Cardiac septum (tissue), 1 donor: ENCODE measurements around the gene PARP2. TPM values are rescaled to one million over a fixed set of nuclear protein-coding genes. Genes with fewer than 3 reads are reported as not detected.
"Not testable (repeated sequence)": the region's sequence is repeated elsewhere in the genome, so short reads cannot be mapped to it uniquely, and the experiment has no call there.

ENCODE experiments used
- DNase-seq: peaks from one replicate; pipeline ENCODE4 v3.0.0-alpha.2; 2020; ENCODE audit warnings: low spot score
- intact Hi-C: fragments of 100-400 bp; cut with DNase I; formaldehyde crosslinking; loops from one replicate; pipeline ENCODE4 v1.14.0; 2022
- total RNA-seq: library from RNA; stranded (reverse); fragmentation: NEBNext Ultra II Directional; extraction: Animal tissue kit (Norgen Biotek cat#: 25700); gene quantifications from one replicate; pipeline ENCODE4 v1.2.1, GENCODE V29; 2021
- donor health status: DM: no; HTN: no; CAD: no.

PARP2 gene
- total RNA-seq, 1 donor from 2014 or later, result 15.2 TPM

DNA sequence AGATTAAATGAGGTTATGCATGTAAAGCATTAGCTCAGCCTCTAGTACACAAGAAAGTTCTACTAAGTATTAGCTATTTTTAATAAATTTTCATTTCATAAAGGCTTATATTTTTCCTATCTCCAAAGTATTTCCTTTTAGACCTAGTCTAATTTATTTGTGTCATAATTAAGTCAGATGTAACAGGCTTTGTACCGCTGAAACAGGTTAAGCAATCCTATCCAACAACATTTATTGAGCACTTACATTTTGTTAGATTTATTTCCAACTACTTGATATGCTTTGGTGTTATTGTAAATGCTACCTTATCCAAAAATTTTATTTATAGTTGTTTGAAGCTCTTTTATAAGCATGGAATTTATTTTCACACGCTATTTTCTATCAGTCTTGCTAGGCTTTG, 1.8 kb upstream of the PARP2 start:
- no peak for DNase-seq
- intact Hi-C loops, result loop anchor here (2.0 to 5.0 kb wide), 3 partner anchors 13 to 121 kb away; partner anchors contain the start of genes PIP4P1 and TEP1

DNA sequence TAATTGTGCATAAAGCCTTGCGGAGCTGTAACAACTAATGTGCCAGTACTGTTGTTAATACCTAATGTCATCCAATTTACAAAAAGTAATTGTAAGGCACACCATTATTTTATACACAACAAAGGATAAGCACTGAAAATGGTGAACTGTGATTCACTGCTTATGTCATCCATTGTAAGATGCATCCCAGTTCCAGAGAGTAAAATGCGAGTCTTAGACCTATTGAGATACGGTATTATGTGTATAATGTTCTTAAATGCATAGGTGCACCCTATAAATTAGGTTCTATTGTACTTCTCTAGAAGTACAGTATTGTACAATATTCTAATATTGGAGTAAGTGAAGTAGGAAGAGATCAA, 406 bp downstream of the PARP2 start:
- no peak for DNase-seq

DNA sequence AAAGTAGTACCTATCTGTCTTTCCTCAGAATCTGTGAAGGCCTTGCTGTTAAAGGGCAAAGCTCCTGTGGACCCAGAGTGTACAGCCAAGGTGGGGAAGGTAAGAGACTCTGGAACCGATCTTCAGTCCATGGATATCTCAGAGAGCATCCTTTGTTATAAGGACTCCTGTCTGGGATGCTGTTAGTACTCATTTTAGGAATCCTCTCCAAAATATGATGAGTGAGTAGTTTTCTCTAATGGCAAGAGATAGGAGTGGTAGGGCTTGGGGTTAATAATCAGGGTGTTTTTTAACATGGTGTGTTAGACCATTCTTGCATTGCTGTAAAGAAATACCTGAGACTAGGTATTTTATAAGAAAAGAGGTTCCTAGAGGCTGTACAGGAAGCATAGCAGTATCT, 1.9 kb downstream of the PARP2 start:
- intact Hi-C loops, result no loop called here

More for the DNA sequence above, 406 bp downstream of the PARP2 start:
- intact Hi-C loops, result loop anchor here (2.0 to 5.0 kb wide), 3 partner anchors 15 to 118 kb away; partner anchors contain the start of genes PIP4P1 and TEP1

DNA sequence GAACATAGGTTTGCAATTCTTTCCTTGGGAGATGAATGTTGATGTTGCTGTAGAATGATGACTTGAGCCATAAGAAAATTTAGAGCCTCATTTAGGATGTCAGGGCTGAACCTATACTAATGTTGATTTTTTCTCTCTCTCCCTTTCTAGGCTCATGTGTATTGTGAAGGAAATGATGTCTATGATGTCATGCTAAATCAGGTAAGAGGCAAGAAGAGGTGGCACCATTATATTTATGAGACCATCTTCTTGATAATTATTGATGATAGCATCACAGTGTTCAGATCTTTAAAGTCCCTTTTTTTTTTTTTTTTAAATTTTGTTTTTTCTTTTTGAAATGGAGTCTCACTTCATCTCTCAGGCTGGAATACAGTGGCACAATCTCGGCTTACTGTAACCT, 3.3 kb downstream of the PARP2 start:
- intact Hi-C loops, result no loop called here
- DNase-seq, result no peak

More for the DNA sequence above, 1.9 kb downstream of the PARP2 start:
- DNase-seq, result no peak

DNA sequence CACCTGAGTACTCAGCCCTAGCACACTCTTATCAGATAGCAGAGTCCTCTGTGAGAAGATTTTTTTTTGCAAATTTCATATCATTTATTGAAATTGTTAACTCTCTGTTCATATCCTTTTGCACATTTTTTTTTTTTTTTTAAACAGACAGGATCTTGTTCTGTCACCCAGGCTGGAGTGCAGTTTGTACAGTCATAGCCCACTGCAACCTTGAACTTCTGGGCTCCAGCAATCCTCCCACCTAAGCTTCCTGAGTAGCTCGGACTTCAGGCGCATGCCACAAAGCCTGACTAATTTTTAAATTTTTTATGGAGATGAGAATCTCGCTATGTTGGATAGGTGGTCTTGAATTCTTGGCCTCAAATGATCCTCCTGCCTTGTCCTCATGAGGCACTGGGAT, 4.3 kb downstream of the PARP2 start:
- DNase-seq, result no peak
- intact Hi-C loops, result no loop called here

DNA sequence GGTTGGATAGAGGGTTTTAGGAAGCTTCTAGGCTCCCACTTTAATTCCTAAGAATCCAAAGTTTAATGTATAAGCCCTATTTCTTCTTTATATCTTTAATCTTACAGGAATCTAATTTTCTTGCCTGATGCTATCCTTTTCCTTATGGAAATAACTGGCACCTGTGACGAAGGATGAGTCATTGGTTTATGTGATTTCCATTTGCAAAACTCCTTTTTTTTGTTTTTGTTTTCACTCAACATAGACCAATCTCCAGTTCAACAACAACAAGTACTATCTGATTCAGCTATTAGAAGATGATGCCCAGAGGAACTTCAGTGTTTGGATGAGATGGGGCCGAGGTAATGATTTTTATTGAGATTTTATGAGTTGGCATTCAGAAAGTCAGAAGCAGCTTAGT, 6.8 kb downstream of the PARP2 start:
- intact Hi-C loops, result no loop called here
- no peak for DNase-seq

DNA sequence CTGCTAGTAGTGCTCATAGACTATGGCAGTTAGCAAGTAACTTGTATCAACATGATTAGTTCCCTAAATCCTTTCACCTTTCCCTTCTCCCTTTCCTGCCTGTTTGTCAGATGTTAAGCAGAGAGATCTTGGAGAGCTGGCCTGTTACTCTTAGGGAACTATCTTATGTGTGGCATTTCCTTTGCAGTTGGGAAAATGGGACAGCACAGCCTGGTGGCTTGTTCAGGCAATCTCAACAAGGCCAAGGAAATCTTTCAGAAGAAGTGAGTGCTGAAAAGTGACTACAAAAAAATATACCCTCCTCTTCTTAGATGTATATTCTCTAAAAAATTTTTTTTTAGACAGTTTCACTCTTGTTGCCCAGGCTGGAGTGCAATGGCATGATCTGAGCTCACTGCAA, 7.4 kb downstream of the PARP2 start:
- DNase-seq, result no peak
- intact Hi-C loops, result no loop called here

DNA sequence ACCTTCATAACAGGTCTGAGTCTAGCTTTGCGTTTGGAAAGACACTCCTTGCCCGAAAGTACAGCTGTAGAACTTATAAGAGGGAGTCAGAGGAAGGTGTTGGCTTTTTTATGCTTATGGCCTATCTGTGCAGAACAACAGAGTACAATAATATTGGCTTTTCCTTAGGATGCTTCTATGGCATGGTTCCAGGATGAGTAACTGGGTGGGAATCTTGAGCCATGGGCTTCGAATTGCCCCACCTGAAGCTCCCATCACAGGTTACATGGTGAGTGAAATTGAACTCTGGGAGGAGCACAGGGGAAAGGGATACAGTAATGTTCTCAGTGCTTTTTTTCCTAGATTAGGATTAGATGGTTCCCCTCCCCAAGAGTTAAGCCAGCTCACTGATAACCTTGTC, 13.0 kb downstream of the PARP2 start:
- DNase-seq, result no peak
- intact Hi-C loops, result no loop called here

DNA sequence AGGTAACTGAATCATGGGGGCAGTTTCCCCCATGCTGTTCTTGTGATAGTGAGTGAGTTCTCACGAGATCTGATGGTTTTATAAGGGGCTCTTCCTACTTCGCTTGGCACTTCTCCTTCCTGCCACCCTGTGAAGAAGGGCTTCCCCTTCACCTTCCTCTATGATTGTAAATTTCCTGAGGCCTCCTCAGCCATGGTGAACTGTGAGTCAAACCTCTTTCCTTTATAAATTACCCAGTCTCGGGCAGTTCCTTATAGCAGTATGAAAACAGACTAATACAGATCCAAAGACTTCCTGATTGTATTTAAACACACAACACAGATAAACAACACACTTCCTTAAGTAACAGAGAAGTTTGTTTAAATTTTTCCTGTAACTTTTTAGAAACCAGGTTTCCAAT, 15.0 kb downstream of the PARP2 start:
- DNase-seq, intact Hi-C loops: not testable (repeated sequence)

DNA sequence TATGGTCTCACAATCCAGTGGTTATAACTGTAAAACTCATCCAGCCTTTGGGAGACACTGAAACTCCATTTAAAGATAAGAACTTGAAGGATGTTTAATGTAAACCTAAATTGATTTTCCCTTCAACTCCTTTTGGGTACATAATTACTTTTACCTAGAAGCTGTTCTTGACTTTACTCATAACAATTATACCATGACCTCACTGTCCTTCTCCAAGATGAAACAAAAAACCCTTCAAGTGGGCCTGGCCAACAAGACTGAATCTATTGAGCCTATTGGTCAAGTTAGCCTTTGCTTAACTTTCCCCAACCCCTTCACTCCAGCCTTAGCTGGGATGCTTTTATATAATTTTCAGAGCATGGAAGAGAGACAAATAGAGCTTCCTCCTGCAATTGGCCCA, 22.5 kb downstream of the PARP2 start:
- intact Hi-C loops, result no loop called here
- DNase-seq, result no peak

DNA sequence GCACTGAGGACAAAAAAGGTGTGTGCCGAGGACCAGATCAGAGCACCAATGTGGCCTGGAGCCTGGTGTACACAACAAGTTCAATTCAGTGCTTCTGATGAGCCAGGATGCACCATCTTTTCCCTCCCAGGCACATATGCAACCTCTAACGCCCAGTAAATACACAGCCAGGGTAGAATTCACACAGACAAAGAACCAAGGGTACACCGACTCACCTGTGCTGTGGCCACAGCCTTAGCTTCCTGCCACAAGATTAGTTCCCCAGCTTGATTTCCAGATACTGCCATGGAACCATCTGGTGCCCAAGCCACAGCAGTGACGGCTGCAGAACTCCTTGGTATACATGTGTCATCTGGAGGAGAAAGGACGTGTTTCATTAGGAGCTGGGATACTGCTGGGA, 29.4 kb downstream of the PARP2 start:
- no peak for DNase-seq
- intact Hi-C loops, result no loop called here

DNA sequence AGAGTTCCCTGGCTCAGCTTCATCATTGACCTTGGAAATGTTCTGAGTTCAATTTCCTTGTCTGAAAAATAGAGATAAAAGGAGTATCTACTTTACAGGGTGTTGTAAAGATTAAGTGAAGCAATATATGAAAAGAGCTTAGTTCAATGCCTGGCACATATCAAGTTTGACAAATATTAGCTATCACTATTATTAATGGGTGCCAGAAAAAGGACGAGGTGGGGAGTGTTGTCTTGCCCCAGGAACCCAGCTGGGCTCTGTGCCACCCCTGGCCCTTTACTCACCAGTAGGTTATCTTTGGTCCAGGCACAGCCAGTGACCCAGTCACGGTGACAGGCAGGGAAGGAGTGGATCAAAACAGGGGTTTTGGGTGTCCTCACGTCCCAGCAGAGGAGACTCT, 32.0 kb downstream of the PARP2 start:
- no peak for DNase-seq
- intact Hi-C loops, result no loop called here

DNA sequence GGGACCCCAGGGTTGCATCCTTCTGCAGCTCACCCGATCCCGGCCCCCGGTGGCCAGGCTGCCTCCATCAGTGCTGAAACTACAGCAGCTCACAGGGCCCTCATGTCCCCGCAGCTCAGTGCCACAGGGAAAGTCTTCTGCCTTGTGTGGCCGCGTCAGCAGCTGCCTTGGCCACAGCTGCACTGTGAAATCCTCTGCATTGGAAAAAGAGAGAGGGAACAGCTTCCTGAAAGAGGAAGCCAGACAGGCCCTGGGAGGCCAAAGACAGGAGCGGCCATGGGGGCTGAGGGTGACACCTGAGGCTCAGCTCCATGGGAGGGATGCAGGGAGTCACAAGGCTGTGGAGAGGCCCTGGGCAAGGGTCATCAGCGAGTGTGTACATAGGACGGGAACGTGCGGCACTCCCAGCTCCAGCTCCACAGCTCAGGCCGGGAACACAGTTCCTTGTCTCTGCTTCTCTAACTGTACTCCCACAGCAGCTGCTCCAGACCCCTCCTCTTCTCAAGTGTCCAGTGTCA, 32.7 kb downstream of the PARP2 start:
- intact Hi-C loops, result no loop called here
- DNase-seq, result no peak

DNA sequence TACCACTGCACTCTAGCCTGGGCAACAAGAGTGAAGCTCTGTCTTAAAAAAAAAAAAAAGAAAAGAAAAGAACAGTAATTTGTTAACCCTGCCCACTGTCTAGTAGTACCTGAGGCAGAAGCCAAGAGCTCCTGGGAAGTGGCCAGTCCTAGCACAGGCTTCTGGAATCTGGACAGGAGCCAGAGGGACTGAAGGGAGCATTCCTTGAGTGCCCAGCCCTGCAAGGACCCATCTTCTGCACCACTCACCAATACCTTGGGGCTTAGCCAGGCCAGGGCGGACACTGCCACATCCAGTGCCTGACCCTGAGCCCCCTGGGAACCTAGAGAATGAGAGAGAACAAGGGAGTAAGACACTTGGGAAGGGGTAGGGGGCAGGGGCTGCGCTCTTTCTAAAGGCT, 33.7 kb downstream of the PARP2 start:
- DNase-seq, result no peak
- intact Hi-C loops, result no loop called here

DNA sequence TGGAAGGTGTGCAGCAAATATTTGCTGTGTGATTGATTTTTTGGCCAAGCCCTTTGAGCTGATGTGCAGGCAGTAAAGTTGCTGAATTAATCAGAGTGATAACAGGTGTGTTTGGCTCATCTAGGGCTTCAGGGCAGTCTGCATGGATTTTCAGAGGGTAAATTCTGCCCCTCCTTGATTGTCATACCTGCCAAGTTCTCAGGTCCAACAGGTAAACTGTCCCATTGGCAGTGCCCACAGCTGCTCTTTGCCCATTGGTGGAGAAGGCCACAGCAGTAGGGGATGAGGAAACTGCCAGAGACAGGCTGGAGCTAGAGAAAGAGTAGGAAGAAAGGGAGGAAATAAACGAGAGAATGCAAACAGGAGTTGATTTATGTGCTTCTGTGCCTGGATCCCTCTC, 36.3 kb downstream of the PARP2 start:
- intact Hi-C loops, result no loop called here
- no peak for DNase-seq

DNA sequence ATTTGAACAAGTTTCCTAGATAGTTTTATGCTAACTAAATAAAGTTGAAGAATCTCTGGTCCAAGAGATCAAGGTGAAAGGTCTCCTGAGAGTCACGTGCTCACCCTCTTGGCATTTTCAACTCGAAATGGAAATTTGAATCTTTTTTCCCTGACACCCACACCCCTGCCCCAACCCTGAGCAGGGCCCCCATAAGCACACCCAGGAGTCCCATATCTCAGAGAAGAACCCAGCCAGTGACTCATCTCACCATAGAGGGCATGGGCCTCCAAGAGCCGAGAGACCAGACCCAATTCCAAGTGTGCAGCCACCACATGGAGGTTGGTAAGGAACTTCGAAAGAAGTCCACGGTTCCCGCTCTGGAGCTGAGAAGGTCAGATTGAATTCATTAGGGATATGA, 37.2 kb downstream of the PARP2 start:
- DNase-seq, result no peak

DNA sequence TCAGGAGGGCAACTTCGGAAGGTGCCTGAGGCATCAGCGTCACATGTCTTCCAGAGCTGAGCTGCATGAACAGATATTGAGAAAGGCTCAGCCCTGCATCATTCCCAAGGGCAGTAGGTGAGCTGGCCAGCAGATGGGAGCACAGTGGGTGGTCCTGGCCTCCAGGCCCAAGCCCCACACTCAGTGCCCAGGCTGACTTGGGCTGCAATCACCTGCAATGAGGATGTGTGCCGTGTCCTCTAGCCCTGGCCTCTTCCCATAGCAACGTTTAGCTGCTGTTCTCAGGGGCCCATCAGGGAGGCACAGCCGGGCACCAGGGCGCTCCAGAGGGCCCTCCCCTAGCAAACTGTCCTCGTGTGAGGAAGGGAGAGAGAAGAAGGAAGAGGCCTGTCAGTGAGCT, 37.9 kb downstream of the PARP2 start:
- intact Hi-C loops, result no loop called here
- DNase-seq, result no peak

More for the DNA sequence above, 37.2 kb downstream of the PARP2 start:
- intact Hi-C loops, result no loop called here

DNA sequence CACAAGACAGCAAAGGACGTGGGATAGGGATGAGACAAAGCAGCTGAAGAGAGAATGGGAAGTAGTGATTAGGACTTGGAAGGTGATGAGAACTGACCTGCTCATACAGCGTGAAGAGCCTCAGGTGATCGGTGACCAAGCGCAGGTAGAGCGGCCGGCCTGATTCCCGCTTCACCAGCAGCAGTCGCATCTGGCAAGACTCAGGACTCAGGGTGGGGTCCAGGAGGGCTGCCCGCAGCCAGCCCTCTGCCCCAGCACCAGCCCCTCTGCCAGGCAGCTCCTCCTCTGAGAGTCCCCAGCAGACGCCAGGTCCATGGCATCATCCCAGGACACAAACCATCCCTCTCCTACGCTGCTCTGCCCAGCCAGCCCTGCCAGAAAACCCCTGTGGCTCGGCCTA, 39.1 kb downstream of the PARP2 start:
- intact Hi-C loops, result no loop called here
- DNase-seq, result no peak

DNA sequence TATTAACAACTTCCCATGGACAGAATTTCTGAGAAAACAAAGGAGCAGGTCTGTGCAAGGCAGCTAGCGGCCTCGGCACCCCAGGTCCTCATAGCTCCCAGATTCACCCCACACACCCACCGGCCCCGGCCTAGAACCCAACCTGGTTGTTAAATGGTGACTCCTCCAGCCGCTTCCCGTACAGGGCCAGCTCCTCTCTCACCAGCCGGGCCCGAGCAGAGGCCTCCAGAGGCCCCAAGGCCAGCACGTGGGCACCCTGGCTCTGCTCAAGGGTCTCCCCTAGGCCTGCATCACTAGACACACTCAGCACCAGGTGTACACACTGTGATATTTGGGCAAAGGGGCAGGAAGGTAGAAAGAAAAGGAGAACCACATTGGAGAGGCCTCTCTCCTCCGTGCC, 39.6 kb downstream of the PARP2 start:
- intact Hi-C loops, result no loop called here
- DNase-seq, result no peak

DNA sequence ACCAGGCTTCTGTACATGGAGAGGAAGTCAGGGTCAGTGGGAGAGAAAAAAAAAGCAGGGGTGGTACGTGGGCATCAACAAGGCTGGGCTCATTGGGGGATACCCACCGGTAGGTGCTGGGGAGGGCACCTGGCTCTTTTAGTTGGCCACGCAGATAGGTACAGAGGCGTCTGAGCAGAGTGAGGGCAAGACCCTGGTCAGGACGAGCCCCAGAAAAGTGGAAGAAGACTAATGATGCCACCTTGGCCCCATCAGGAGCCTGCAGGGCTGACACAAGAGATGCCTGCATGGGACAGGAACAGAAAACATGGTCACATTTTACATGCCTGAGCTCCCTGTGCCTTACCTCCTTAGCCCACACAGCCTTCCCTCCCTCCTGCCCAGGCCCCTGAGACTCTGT, 40.2 kb downstream of the PARP2 start:
- peak; percentile 43 for DNase-seq
- intact Hi-C loops, result no loop called here

DNA sequence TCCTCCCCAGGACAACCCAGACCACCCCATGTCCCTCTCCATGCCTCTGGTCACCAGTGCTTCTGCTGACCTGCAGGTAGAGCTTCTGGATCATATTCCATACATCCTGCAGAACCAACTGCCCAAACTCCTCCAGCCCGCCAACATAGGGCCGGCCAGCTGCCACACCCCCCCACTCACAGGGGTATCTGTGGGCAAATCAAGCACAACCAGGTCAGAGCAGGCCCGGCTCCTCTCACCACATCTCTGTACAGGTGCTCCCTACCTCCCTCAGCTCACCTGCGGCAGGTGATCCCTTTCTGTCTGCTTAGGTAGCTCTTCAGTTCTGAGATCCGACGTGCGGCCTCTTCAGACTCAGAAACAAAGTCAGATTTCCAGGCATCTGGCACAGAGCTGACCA, 40.9 kb downstream of the PARP2 start:
- intact Hi-C loops, result no loop called here
- peak; percentile 71 for DNase-seq

DNA sequence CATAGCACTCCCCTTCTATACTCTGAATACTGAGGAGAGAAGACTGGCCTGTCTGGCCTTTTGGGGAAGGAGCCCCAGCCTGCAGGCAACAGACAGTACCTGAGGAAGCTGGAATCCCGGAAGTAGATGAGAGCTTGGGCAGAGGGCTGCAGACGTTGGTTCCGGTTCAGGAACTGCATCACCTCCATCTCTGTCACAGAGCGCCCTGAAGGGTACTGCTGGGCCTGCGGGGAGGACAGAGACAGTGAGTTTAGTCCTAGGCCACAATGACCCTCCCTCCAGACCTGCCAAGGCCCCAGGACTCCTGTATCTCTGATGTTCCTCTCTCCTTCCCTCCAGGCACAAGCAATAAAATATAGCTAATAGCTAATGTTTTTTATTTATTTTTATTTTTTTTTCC, 41.5 kb downstream of the PARP2 start:
- intact Hi-C loops, result no loop called here
- peak; percentile 60 for DNase-seq
